ENCODE measurements around the gene TOR1A.

TOR1A gene

GRCh38 chr9:129851821-129852220 is 27.9 kb upstream of the TOR1A start:
- DNase-seq = no peak

- DNase-seq = no peak
Measured at GRCh38 chr9:129850821-129851550, 27.1 kb upstream of the TOR1A start.

- DNase-seq = no peak
Measured at GRCh38 chr9:129849901-129850300, 26.0 kb upstream of the TOR1A start.

GRCh38 chr9:129848712-129849441 is 24.9 kb upstream of the TOR1A start:
- DNase-seq = no peak

- DNase-seq = no peak
Measured at GRCh38 chr9:129845373-129845772, 21.4 kb upstream of the TOR1A start.

- DNase-seq = no peak
Measured at GRCh38 chr9:129841071-129841470, 17.1 kb upstream of the TOR1A start.

GRCh38 chr9:129840034-129840433 is 16.1 kb upstream of the TOR1A start:
- DNase-seq = no peak

GRCh38 chr9:129839324-129840023 is 15.5 kb upstream of the TOR1A start:
- no peak for DNase-seq

- DNase-seq = no peak
Measured at GRCh38 chr9:129838707-129839259, 14.8 kb upstream of the TOR1A start.

- DNase-seq = no peak
Measured at GRCh38 chr9:129836311-129837007, 12.5 kb upstream of the TOR1A start.

GRCh38 chr9:129835860-129836223 is 11.9 kb upstream of the TOR1A start:
- DNase-seq = no peak

- DNase-seq = peak; percentile 22
Measured at GRCh38 chr9:129835128-129835859, 11.4 kb upstream of the TOR1A start, which contains the start of the genes C9orf78 and USP20. Gene C9orf78, minus strand, starts transcription at chr9:129835275. Its CDS starts 54 bp downstream, at chr9:129835221. Gene USP20, plus strand, starts transcription at chr9:129835458. Its CDS starts 17,098 bp downstream, at chr9:129852556.

- no peak for DNase-seq
Measured at GRCh38 chr9:129834489-129835127, 10.7 kb upstream of the TOR1A start.

GRCh38 chr9:129832982-129833381 is 9.0 kb upstream of the TOR1A start:
- DNase-seq = no peak

- DNase-seq = no peak
Measured at GRCh38 chr9:129828969-129829368, 5.0 kb upstream of the TOR1A start.

GRCh38 chr9:129828051-129828450 is 4.1 kb upstream of the TOR1A start:
- no peak for DNase-seq

- DNase-seq = no peak
Measured at GRCh38 chr9:129826759-129827158, 2.8 kb upstream of the TOR1A start.

- no peak for DNase-seq
Measured at GRCh38 chr9:129826344-129826743, 2.4 kb upstream of the TOR1A start.

- DNase-seq = no peak
Measured at GRCh38 chr9:129823542-129823934, 398 bp downstream of the TOR1A start.

- DNase-seq = peak; percentile 7
Measured at GRCh38 chr9:129822898-129823541, 916 bp downstream of the TOR1A start.

Data from SIG-M5 (cell line).